Activated CD4-positive, alpha-beta T cell treated with anti-CD3 and anti-CD28 coated beads, Interleukin-2, amount 50 U/mL, for 1 hour (primary cell): Measurements from ENCODE around the gene FARP1.
"Not testable (repeated sequence)": the region's sequence is repeated elsewhere in the genome, so short reads cannot be mapped to it uniquely, and the experiment has no call there.

Experiments used
- DNase-seq: peaks from one replicate; pipeline ENCODE4 v3.0.0-alpha.2; 2020

Gene FARP1

GRCh38 chr13:98345107-98345935, 202.4 kb downstream of the FARP1 start:
- DNase-seq: no peak

GRCh38 chr13:98346904-98347636, 204.2 kb downstream of the FARP1 start:
- DNase-seq: no peak

DNA sequence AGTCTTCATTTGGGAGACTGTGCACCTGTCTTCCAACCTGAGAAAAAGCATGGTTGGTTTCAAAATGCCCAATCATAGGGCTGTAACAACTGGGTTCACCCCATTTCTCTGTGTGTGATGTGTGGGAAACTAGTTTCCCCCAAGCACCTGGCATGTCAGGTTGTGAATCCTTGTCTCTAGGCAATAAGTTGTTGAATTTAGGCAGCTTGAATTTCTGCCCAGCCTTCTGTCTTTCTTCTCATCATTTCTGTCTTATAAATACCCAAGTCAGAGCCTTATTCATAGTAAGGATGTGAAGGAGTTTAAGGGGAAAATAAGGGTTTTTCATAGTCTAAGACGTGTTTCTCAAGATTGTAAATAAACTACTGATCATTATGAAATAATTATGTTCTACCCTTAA, 204.9 kb downstream of the FARP1 start:
- DNase-seq: no peak

DNA sequence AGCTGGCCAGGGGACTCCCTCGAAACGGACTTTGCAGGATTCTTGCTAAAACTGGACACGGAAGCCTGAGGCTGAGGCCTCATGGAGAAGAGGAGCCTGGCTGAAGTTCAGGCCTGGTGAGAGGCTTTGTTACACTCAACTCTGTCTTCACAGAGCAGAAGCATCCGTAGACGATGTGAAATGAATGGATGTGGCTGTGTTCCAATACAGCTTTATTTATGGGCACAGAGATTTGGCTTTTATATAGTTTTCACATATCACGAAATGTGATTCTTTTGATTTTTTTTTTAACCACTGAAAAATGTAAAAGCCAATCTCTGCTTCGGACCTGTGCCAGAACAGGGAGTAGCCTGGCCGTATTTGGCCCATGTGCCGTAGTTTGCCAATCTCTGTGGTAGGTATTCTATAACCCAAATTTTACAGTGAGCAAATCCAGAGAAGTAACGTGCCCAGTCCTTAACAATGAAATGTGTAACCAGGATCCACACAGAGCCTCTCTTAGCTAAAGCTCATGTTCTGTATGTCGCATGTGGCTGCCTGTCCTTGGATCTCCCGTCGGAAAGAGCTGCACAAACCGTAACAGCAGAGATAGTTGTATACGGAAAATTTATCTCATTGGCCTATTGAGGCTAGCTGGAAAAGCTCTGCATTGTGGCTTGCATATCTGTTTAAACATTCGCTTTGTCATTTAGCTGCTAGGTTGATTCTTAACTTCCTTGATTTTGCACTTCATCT, 205.7 kb downstream of the FARP1 start:
- no peak for DNase-seq

- no peak for DNase-seq
Observed at GRCh38 chr13:98349731-98350305, 206.9 kb downstream of the FARP1 start.

DNA sequence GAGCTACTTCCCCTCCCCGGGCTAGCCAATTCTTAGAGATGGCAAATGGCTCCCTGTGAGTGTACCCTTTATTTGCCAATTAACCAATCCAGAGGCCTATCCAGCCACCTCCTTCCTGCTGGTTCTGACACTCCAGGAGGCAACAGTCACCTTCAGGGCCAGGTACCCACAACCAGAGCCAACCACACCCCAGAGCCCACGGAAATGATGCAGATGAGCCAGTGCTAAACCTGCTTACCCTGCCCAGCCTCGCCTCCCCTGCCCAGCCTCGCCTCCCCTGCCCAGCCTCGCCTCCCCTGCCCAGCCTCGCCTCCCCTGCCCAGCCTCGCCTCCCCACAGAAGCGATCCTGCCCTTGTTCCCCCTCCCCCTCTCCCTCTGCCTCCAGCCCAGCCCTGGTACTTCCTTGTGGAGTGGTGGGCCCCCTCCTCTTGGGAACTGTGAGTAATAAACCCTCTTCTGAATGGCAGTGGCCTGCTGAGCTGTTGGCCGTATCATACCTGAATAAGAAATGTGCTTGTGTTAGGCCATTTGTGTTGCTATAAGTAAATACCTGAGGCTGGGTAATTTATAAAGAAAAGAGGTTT, 207.9 kb downstream of the FARP1 start:
- DNase-seq: no peak

GRCh38 chr13:98351636-98352035, 208.7 kb downstream of the FARP1 start:
- no peak for DNase-seq

DNA sequence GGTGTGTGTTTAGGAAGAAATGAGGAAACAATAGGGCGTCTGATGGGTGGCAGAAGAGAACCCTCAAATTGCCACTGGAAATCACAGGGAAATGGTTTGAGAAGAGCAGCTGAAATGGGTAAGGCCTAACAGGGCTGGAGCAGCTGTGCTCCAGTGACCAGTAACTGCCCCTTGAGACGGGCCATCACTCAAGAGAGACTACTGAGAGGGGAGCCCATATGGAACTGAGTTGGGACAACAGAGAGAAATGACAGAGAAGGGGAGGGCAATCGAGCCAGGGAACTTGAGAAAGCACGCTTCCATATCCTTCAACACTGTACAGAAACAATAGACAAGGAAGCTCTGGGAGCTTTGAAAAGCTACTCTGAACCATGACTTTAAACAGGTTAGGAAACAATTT, 209.3 kb downstream of the FARP1 start:
- DNase-seq: no peak

GRCh38 chr13:98353750-98354149, 210.9 kb downstream of the FARP1 start:
- no peak for DNase-seq

GRCh38 chr13:98358937-98359336, 216.0 kb downstream of the FARP1 start:
- no peak for DNase-seq

DNA sequence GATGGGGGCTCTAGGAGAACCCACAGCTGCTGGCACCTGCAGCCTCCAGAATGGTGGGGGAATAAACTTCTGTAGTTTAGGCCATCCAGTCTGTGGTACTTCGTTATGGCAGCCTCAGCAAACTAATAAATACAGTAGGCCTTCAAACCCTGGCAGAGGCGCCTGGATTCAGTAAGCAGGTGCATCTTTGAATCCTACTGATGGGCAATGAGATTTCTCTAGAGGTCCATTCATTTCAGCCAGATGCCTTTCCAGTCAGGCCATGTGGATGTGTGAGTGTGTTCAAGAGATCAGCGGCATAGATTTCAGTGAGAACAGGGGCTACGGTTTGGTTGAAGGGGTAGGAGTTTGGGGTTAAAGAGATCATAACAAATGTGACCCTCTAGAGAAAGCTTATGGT, 217.7 kb downstream of the FARP1 start:
- no peak for DNase-seq

DNA sequence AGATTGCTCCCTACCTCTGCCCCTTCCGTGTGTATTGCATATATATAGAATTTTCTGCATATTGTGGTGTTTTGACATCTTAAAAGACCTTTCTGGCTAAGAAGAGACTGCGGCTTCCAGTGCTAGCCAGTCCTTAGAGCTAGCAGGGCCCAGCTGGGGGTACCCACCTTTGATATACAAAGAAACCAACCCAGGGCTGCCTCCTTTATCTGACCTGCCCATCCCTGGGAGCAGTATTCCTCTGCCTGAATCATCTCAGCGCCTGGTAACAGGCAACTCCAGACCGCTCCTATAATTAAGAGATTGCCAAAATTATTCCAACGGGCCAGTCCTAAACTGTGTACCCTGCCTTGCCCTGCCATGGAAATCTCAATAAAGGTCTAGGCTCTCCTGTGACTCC, 220.4 kb downstream of the FARP1 start:
- DNase-seq: no peak

DNA sequence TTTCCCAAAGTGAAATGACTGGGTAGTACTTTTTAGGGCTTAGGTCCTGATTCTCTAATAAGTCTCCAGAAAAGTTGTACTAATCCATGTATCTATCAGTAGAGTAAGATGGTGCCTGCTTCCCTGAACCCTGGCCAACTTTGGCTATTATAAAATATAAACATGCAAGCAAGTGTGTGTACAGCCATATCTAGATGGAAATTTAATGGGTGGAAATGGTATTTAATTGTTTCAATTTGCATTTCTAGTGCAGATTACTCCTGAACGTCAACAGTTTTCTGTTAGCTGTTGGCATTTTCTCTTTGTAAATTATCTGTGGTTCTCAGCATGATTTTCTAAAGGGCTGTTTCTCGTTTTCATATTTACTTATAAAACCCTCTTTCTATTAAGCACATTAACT, 221.3 kb downstream of the FARP1 start:
- no peak for DNase-seq

DNA sequence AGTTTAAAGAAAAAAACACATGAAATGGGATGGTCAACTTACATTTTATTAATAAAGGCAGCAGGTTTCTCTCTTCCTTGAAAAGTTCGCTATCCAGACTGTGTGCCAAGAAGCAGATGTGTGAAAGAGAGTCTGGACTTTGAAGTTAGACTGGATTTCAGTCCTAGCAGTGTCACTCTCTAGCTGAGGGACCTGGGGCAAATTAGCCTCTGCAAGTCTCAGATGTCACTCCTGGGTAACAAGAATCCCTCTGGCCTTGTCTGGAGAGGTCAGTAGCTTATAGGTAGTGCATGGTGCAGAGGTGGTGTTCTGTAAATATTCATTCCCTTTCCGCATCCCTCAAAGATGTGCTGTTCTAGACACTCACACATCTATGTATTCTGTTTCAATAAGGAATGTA, 221.8 kb downstream of the FARP1 start:
- DNase-seq: no peak

DNA sequence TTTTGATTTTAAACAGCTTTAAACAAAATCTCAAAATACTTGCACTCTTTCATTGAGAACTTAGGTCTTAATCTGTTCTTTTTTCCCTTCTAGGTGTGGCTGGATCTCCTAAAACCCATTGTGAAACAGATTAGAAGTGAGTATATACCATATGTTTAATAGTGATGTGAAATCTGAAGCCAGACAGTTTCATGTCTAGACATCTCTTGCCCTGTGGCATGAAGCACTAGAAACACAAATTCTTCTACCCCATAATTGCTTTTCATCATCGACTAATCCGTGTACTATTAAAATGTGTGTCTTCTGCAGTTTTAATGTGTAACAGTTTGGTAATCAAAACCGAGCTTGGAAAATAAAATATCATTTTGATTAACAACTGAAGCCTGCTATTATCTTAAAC, 222.4 kb downstream of the FARP1 start:
- no peak for DNase-seq

DNA sequence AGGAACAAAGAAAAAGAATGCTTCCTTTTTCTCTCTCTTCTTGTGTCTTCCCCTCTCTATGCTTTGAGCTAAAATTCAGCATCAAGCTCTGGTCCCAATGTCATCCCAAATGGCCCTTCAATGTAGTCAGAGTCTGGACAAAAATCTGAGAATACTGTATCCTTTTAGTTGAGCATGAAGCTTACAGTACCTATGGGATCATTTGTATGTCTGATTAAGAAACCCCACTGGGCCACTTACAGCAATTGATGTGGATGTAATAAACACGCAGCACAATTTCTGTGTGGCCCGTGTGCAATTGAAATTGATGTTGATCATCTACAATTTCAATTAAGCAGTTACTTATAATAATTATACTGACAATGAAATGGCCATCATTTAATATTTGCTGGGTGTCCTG, 223.1 kb downstream of the FARP1 start:
- DNase-seq: no peak

GRCh38 chr13:98366443-98366842, 223.5 kb downstream of the FARP1 start:
- no peak for DNase-seq

DNA sequence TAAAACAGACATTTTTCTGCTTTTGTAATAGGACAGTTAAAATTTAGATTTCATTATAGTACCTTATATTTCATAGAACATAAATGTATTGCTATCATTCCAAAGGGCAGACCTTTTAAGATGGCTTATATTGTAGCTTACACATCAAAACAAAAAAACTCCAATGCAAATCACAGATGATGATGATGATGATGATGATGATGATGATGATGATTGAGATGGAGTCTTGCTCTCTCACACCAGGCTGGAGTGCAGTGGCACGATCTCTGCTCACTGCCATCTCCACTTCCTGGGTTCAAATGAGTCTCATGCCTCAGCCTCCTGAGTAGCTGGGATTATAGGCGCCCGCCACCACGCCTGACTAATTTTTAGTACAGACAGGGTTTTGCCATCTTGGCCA, 224.1 kb downstream of the FARP1 start:
- no peak for DNase-seq

DNA sequence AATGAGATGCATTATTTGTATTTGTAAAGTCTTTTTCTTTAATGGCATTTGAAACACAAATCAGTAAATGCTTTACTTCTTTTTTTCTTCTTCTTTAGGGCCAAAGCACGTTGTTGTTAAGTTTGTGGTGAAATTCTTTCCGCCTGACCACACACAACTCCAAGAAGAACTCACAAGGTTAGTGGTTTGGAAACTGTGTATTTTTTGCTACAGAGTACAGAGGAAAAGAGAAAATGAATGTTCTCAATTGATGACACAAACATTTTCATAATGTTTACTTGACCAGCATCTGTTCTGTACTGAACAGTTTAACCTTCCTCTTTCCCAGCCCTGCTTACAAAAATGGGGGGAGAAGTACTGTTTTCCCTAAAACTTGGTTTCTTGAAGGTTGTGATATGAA, 225.1 kb downstream of the FARP1 start:
- no peak for DNase-seq

GRCh38 chr13:98369520-98369919, 226.6 kb downstream of the FARP1 start:
- DNase-seq: not testable (repeated sequence)

- DNase-seq: no peak
Observed at GRCh38 chr13:98370261-98370660, 227.4 kb downstream of the FARP1 start.

DNA sequence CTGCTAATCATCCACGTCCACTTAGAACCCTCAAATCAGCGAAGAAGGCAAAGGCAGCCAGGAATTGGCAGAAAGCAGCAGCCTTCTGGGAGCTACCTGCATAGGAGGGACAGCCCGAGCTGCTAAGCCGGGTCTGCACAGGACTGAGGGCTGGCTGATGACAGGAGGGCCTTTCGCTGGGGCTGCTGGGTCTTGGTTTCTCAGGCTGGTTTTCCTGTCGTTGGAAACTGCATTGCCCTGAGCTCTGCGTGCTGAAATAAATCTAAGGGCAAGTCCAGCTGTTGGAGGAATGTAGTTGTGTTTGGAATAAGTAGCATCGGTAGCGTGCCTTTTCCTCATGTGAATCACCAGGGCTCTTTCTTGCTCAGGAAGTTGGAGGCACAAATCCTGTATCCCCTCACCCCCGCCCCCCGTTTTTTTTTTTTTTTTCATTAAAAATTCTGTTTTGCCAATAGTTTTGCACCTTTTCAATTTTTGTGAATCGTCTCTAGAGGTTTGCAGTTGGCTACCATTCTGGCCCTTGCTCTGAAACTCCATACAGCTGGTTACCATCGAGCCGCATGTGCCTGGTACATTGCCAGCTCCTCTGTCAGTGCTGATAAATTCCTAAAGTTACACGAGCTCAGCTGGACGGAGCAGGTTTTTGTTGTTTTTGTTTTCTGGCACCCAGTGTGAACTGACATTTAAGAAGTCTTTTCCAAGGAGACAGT, 228.1 kb downstream of the FARP1 start:
- no peak for DNase-seq
